NCI-H2107 treated with DMSO at 0.1 percent for 48 hours (cell line): ENCODE results near the gene LTB4R.
A peak's percentile ranks its signal among the peaks of the same experiment; 100 is the strongest.

Experiments
- DNase-seq: peaks from one replicate; lab custom pipeline; 2025; ENCODE audit not compliant: unreplicated experiment; lab: John Stamatoyannopoulos, UW

LTB4R gene

GRCh38 chr14:24299255-24300191, 11.8 kb upstream of the LTB4R start, which contains the start of the genes DHRS1 and NOP9:
TSS of gene DHRS1 (minus strand) at chr14:24299780. CDS start at chr14:24299106, 674 bp downstream.
TSS of gene NOP9 (plus strand) at chr14:24299850. CDS start at chr14:24299955, 105 bp downstream.
- peak; percentile 83 for DNase-seq

GRCh38 chr14:24300326-24300980, 10.8 kb upstream of the LTB4R start:
- no peak for DNase-seq

- DNase-seq: no peak
Measured at GRCh38 chr14:24304019-24304387, 7.3 kb upstream of the LTB4R start.

- DNase-seq: no peak
Measured at GRCh38 chr14:24307156-24307574, 4.1 kb upstream of the LTB4R start.

GRCh38 chr14:24307575-24308341, 3.5 kb upstream of the LTB4R start, which contains the start of gene CIDEB:
TSS of gene CIDEB (minus strand) at chr14:24307977. CDS start at chr14:24307858, 119 bp downstream.
- peak; percentile 25 for DNase-seq

- no peak for DNase-seq
Measured at GRCh38 chr14:24308342-24309124, 2.8 kb upstream of the LTB4R start.

- DNase-seq: no peak
Measured at GRCh38 chr14:24309538-24310264, 1.6 kb upstream of the LTB4R start, which contains the start of gene LTB4R2. TSS of gene LTB4R2 (plus strand) at chr14:24310140. CDS start at chr14:24310665, 525 bp downstream.

- no peak for DNase-seq
Measured at GRCh38 chr14:24310265-24310645, 1.0 kb upstream of the LTB4R start.

- DNase-seq: no peak
Measured at GRCh38 chr14:24311837-24312615, 724 bp downstream of the LTB4R start.

GRCh38 chr14:24312736-24313507, 1.6 kb downstream of the LTB4R start:
- DNase-seq: no peak

- DNase-seq: no peak
Measured at GRCh38 chr14:24313913-24314312, 2.6 kb downstream of the LTB4R start.

GRCh38 chr14:24314377-24315193, 3.3 kb downstream of the LTB4R start:
- no peak for DNase-seq

GRCh38 chr14:24315243-24315806, 4.0 kb downstream of the LTB4R start:
- DNase-seq: no peak

GRCh38 chr14:24315807-24316596, 4.7 kb downstream of the LTB4R start:
- no peak for DNase-seq

- DNase-seq: no peak
Measured at GRCh38 chr14:24316597-24316950, 5.3 kb downstream of the LTB4R start.
